K562 (cell line): ENCODE results near the gene MALAT1. TPM values are rescaled to one million over a fixed set of nuclear protein-coding genes. Genes with fewer than 3 reads are reported as not detected.

Source experiments
- BRD4 ChIP-seq: fragments of 200-600 bp; sonication (generic); IDR thresholded peaks from 2 replicates; pipeline ENCODE4 v1.6.1; 2017; ENCODE audit warnings: inconsistent platforms
- CCNT2 ChIP-seq: IDR thresholded peaks from 2 replicates; pipeline ENCODE4 v1.6.1; 2011; ENCODE audit warnings: borderline replicate concordance, low read depth, mild to moderate bottlenecking, moderate library complexity, mixed read lengths, low read length; ENCODE audit not compliant: insufficient read length; ENCODE audit errors: extremely low read depth
- CXXC5 ChIP-seq: fragments of 250-450 bp; sonication (Bioruptor Pico); IDR thresholded peaks from 2 replicates; pipeline ENCODE4 v1.8.0; 2022; ENCODE audit warnings: inconsistent platforms, mild to moderate bottlenecking, moderate library complexity
- DNMT1 ChIP-seq: fragments of 450-650 bp; IDR thresholded peaks from 2 replicates; pipeline ENCODE4 v1.6.1; 2016; ENCODE audit warnings: antibody characterized with exemption, mild to moderate bottlenecking
- HDAC6 ChIP-seq: IDR thresholded peaks from 2 replicates; pipeline ENCODE4 v1.6.1; 2012; ENCODE audit warnings: low read depth, mild to moderate bottlenecking, control low read depth, inconsistent platforms, low read length, moderate library complexity
- HMG20B ChIP-seq: fragments of 250-450 bp; sonication (Bioruptor Pico); IDR thresholded peaks from 2 replicates; pipeline ENCODE4 v1.5.0; 2021; ENCODE audit warnings: mild to moderate bottlenecking
- JUNB ChIP-seq: fragments of 450-650 bp; formaldehyde crosslinking; conservative IDR thresholded peaks from 2 replicates; pipeline ENCODE4 v1.4.0; 2020; ENCODE audit warnings: mild to moderate bottlenecking
- MAFF ChIP-seq: IDR thresholded peaks from 2 replicates; pipeline ENCODE4 v1.6.1; 2012; ENCODE audit warnings: low read length, improper control_type of control experiment
- SMC3 ChIP-seq: conservative IDR thresholded peaks from 2 replicates; pipeline ENCODE4 v1.6.1; 2011; ENCODE audit warnings: low read depth, low read length, improper control_type of control experiment; ENCODE audit not compliant: insufficient read depth
- YY1 ChIP-seq, 3 experiments: IDR thresholded peaks; 2 replicates each; pipeline ENCODE4 v1.6.1; 2011; ENCODE audit warnings: low read length in 2 of 3, mild to moderate bottlenecking in 2 of 3, moderate library complexity in 2 of 3, borderline replicate concordance in 1 of 3, control low read depth in 1 of 3, low read depth in 1 of 3; ENCODE audit not compliant: insufficient read depth in 3 of 3, insufficient replicate concordance in 2 of 3, control insufficient read depth in 1 of 3, insufficient read length in 1 of 3; ENCODE audit errors: extremely low read depth in 1 of 3
- ZBTB33 ChIP-seq: sonication (generic); formaldehyde crosslinking; IDR thresholded peaks from 2 replicates; pipeline ENCODE4 v1.8.1; 2023; ENCODE audit warnings: mild to moderate bottlenecking, missing genetic modification reagents
- ZC3H4 ChIP-seq: sonication (generic); formaldehyde crosslinking; IDR thresholded peaks from 2 replicates; pipeline ENCODE4 v1.9.0; 2021; ENCODE audit warnings: missing genetic modification reagents, borderline replicate concordance
- ZNF639 ChIP-seq, 2 experiments: fragments of 200-800 bp in 1 of 2; sonication (Bioruptor generic) in 1 of 2; sonication (generic) in 1 of 2; formaldehyde crosslinking in 1 of 2; IDR thresholded peaks in 1 of 2; conservative IDR thresholded peaks in 1 of 2; 2 replicates each; pipeline versions ENCODE4 v1.5.0 to v1.6.1; 2016 to 2020; ENCODE audit warnings: missing compliant biosample characterization in 1 of 2, missing genetic modification characterization in 1 of 2, missing genetic modification reagents in 1 of 2
- polyA plus RNA-seq, 8 experiments: library from polyadenylated mRNA; depleted of rRNA in 4 of 8; stranded (reverse) in 5 of 8; unstranded in 3 of 8; fragments of >200 nt; fragmentation: Nextera tagmentation in 2 of 8; fragmentation: Illumina TruSeq in 1 of 8; extraction: Ambion mirVana in 2 of 8; extraction: Trizol in 1 of 8; gene quantifications; 2 replicates each; pipeline versions ENCODE4 v1.2.1 to v1.2.3, GENCODE V29; 2011 to 2014; ENCODE audit warnings: inconsistent platforms in 1 of 8, missing spikeins in 1 of 8
- total RNA-seq, 7 experiments: library from RNA; depleted of rRNA in 6 of 7; stranded (reverse); fragments of >200 nt in 6 of 7; fragmentation: Illumina TruSeq in 2 of 7; extraction: Trizol in 2 of 7; gene quantifications; 2 replicates each; pipeline versions ENCODE4 v1.2.1 to v1.2.3, GENCODE V29; 2011 to 2021; ENCODE audit warnings: low replicate concordance in 1 of 7
- TF ChIP-seq, protein P1 (sequence below): fragments of 450-650 bp; IDR thresholded peaks from 2 replicates; pipeline ENCODE4 v1.6.1; 2017; ENCODE audit warnings: antibody characterized with exemption
- TF ChIP-seq, protein P2 (sequence below): sonication (generic); formaldehyde crosslinking; IDR thresholded peaks from 2 replicates; pipeline ENCODE4 v1.8.0; 2023; ENCODE audit warnings: mild to moderate bottlenecking, missing genetic modification reagents
- TF ChIP-seq, protein P3 (sequence below): fragments of 200-400 bp; formaldehyde crosslinking; IDR thresholded peaks from 2 replicates; pipeline ENCODE4 v1.6.1; 2017; ENCODE audit warnings: mild to moderate bottlenecking, low read depth, low read length, moderate library complexity

Gene MALAT1
- total and polyA plus RNA-seq, 9 of the 15 experiments (the other 6 are each of a cell fraction or from before 2014, with no cell fraction given): 363 to 8,715 (median 2,351) TPM

GRCh38 chr11:65540290-65541092 lies 41.6 kb downstream of the MALAT1 start (continued):
- TF ChIP-seq ZNF639 (CRISPR knock-in tag; conservative IDR thresholded peaks at IDR 0.05 in 1 of 2, IDR thresholded peaks at IDR 0.05 in 1 of 2) (peak in 1 of 2 experiments; percentile 93; a peak in 2 of 4 replicates), HDAC6 (no peak), CXXC5 (CRISPR knock-in tag) (peak; percentile 67), HMG20B (no peak), MAFF (no peak), CCNT2 (peak; percentile 80), ZC3H4 (CRISPR knock-in tag) (no peak), JUNB (CRISPR knock-in tag) (no peak), YY1 (IDR thresholded peaks at IDR 0.05; ENCODE audit: borderline replicate concordance in 1 of 3, control insufficient read depth in 1 of 3, extremely low read depth in 1 of 3, insufficient read depth in 3 of 3, insufficient read length in 1 of 3, insufficient replicate concordance in 2 of 3, low read depth in 1 of 3, low read length in 2 of 3) (peak in 1 of 3 experiments; percentile 24), BRD4 (no peak), SMC3 (peak; percentile 83), DNMT1 (no peak), ZBTB33 (CRISPR knock-in tag) (no peak)
- TF ChIP-seq, protein P1, sequence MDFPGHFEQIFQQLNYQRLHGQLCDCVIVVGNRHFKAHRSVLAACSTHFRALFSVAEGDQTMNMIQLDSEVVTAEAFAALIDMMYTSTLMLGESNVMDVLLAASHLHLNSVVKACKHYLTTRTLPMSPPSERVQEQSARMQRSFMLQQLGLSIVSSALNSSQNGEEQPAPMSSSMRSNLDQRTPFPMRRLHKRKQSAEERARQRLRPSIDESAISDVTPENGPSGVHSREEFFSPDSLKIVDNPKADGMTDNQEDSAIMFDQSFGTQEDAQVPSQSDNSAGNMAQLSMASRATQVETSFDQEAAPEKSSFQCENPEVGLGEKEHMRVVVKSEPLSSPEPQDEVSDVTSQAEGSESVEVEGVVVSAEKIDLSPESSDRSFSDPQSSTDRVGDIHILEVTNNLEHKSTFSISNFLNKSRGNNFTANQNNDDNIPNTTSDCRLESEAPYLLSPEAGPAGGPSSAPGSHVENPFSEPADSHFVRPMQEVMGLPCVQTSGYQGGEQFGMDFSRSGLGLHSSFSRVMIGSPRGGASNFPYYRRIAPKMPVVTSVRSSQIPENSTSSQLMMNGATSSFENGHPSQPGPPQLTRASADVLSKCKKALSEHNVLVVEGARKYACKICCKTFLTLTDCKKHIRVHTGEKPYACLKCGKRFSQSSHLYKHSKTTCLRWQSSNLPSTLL: no peak
- TF ChIP-seq, protein P2, sequence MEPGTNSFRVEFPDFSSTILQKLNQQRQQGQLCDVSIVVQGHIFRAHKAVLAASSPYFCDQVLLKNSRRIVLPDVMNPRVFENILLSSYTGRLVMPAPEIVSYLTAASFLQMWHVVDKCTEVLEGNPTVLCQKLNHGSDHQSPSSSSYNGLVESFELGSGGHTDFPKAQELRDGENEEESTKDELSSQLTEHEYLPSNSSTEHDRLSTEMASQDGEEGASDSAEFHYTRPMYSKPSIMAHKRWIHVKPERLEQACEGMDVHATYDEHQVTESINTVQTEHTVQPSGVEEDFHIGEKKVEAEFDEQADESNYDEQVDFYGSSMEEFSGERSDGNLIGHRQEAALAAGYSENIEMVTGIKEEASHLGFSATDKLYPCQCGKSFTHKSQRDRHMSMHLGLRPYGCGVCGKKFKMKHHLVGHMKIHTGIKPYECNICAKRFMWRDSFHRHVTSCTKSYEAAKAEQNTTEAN (CRISPR knock-in tag): 0 out of 2 replicates have a peak, but pooled peaks have one; percentile 53
- TF ChIP-seq, protein P3, sequence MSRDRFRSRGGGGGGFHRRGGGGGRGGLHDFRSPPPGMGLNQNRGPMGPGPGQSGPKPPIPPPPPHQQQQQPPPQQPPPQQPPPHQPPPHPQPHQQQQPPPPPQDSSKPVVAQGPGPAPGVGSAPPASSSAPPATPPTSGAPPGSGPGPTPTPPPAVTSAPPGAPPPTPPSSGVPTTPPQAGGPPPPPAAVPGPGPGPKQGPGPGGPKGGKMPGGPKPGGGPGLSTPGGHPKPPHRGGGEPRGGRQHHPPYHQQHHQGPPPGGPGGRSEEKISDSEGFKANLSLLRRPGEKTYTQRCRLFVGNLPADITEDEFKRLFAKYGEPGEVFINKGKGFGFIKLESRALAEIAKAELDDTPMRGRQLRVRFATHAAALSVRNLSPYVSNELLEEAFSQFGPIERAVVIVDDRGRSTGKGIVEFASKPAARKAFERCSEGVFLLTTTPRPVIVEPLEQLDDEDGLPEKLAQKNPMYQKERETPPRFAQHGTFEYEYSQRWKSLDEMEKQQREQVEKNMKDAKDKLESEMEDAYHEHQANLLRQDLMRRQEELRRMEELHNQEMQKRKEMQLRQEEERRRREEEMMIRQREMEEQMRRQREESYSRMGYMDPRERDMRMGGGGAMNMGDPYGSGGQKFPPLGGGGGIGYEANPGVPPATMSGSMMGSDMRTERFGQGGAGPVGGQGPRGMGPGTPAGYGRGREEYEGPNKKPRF: no peak
